Omental fat pad (tissue), 4 donors: ENCODE measurements around the gene HS6ST1. TPM values are rescaled to one million over a fixed set of nuclear protein-coding genes. Genes with fewer than 3 reads are reported as not detected.

ENCODE experiments used
- ATAC-seq: fragments of 150-250 bp; one replicate; pipeline ENCODE4 v1.9.1; 2016; ENCODE audit warnings: mild to moderate bottlenecking, moderate library complexity; ENCODE audit not compliant: low FRiP score
- DNase-seq: peaks from one replicate; pipeline ENCODE4 v3.0.0-alpha.2; 2019; ENCODE audit warnings: low spot score
- CTCF ChIP-seq, 3 donors: fragments of 450-650 bp; IDR thresholded peaks; one replicate each; pipeline ENCODE4 v1.5.1; 2016 to 2017; ENCODE audit warnings: antibody characterized with exemption in 3 of 3, mild to moderate bottlenecking in 3 of 3, moderate library complexity in 2 of 3
- total RNA-seq, 4 donors: library from RNA; depleted of rRNA; stranded (reverse); fragments of >200 nt; gene quantifications; one replicate each; pipeline ENCODE4 v1.1.0, GENCODE V29; 2016

HS6ST1 gene
- total RNA-seq, 4 donors from 2014 or later: 17.8 to 28.9 (median 24.3) TPM

- no peak for TF ChIP-seq CTCF (IDR thresholded peaks at IDR 0.05)
- ATAC-seq: no peak
- DNase-seq: no peak
These were observed 30.6 kb downstream of the HS6ST1 start for GRCh38 chr2:128287780-128288735.

DNA sequence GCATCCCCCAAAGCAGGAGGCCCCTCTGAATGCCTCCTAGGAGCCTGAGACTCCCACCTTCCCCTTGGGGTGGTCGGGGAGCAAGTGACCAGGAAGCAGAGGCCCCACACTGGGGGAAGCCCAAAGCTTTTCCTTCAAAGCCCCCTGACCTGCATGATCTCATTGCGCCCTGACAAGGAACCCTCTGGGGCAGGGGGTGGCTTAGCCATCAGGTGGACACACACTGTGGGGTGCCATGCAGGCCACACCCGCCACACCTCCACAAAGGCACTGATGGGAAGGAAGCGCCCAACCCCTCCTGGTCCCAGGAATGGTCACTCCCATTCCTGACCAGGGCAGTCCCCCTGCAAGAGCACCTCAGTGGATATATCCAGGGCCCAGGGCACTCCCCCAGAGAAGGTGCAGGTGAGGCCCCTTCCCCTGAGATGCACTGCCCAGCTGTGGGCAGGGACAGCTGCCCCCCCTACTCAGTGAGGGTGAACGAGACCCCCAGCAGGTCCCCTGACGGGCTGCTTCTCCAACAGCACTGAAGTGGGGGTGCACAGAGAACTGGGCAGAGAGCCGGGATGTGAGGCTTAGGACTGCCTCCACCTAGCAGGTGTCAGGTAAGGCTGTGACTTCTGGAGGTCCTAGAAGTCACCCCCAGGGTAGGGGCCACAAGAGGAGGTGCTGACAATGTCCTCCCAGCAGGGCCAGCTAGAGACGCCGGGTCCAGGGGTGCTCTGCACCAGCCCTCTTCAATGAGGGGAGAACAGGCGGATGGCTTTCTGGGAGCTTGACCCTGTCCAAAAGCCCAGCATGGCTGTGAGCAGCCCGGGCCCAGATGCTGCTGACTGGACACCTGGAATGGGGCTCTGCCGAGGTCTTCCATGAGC lies 31.5 kb downstream of the HS6ST1 start:
- DNase-seq: no peak
- TF ChIP-seq CTCF (IDR thresholded peaks at IDR 0.05): no peak
- no peak for ATAC-seq

DNA sequence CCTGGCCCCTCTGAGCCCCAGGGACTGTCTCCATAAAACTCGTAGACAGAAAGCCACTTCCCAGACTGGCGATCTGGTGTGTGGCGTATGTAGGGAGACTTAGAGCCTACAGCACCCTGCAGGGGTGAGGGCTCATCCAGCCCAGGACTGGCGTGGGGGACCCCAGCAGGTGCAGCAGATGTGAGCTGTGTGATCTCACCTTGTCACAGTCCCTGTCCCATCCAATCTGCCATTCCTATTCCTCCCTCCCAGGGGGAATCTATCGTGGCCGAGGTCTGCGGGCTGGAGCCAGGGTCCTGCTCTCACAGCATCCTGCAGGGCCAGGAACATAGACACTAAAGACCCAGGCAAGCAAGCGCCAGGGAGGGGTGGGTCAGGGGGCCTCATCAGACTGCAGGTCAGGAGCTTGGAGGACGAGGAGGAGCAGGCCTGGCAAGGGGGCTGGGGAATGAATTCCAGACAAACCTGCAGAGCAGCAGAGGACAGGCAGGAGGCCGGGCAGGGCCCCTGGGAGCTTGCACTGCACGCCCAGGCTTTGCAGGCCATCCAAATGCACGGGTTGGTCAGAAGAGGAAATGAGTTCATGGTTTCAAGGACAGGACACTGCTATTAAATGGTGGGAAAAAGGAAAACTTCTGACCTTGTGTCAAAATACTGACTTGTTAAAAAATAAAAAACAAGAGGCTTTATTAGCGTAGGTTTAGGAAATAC lies 32.5 kb downstream of the HS6ST1 start:
- ATAC-seq: no peak

GRCh38 chr2:128285329-128285931 lies 33.2 kb downstream of the HS6ST1 start:
- TF ChIP-seq CTCF (IDR thresholded peaks at IDR 0.05): no peak
- DNase-seq (no peak), ATAC-seq (no peak)

More for the DNA sequence above, 32.5 kb downstream of the HS6ST1 start:
- DNase-seq: no peak
- no peak for TF ChIP-seq CTCF (IDR thresholded peaks at IDR 0.05)

DNA sequence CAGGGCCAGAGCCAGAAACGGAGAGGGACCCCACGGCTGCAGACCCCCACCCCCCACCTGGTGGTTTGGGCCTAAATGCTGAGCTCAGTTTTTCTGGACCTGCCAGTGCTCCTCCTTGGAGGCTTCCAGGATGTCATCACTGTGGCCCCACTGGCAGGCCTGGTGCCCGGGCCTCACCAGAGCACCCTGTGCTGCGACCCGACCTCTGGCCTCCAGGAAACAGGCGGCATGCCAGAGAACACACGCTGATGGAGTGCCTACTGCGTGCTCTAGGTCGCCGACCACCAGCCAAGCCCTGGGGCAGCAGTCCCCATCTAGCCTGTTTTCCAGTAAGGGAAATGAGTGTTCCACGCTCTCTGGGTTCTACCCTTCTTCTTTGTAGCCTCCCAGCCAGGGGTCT lies 33.8 kb downstream of the HS6ST1 start:
- DNase-seq: no peak
- ATAC-seq: no peak
- no peak for TF ChIP-seq CTCF (IDR thresholded peaks at IDR 0.05)

- no peak for TF ChIP-seq CTCF (IDR thresholded peaks at IDR 0.05)
- DNase-seq: no peak
- ATAC-seq: no peak
These were observed 34.6 kb downstream of the HS6ST1 start for GRCh38 chr2:128284037-128284441.
